Neural cell (in vitro differentiated cells): ENCODE results near the gene GDPD4. TPM values are rescaled to one million over a fixed set of nuclear protein-coding genes. Genes with fewer than 3 reads are reported as not detected.

Source experiments
- H2AFZ ChIP-seq: fragments of 200-600, 300-800 bp; sonication (generic), shearing (Covaris generic); 2 replicates; pipeline ENCODE4 v1.6.0; 2014; ENCODE audit warnings: low read depth, mild to moderate bottlenecking, antibody characterized with exemption, low read length, moderate library complexity
- H3F3A ChIP-seq: fragments of 200-600 bp; shearing (Covaris generic); 2 replicates; pipeline ENCODE4 v1.6.1; 2016; ENCODE audit warnings: mild to moderate bottlenecking, moderate library complexity, mixed read lengths, antibody characterized with exemption, low read length; ENCODE audit not compliant: insufficient read depth, poor library complexity, severe bottlenecking
- H3K27ac ChIP-seq: fragments of 200-600, 300-800 bp; sonication (generic), shearing (Covaris generic); 2 replicates; pipeline ENCODE4 v1.5.1; 2014; ENCODE audit warnings: mild to moderate bottlenecking, low read length, moderate library complexity
- H3K27me3 ChIP-seq: fragments of 300-800, 200-600 bp; sonication (generic), shearing (Covaris generic); 2 replicates; pipeline ENCODE4 v1.6.0; 2014; ENCODE audit warnings: mild to moderate bottlenecking, low read depth, low read length, moderate library complexity; ENCODE audit not compliant: insufficient read depth
- H3K36me3 ChIP-seq: fragments of 300-800, 200-600 bp; sonication (generic), shearing (Covaris generic); 2 replicates; pipeline ENCODE4 v1.5.1; 2014; ENCODE audit warnings: mild to moderate bottlenecking, antibody characterized with exemption, low read length, moderate library complexity; ENCODE audit not compliant: insufficient read depth
- H3K4me2 ChIP-seq: fragments of 300-800, 200-600 bp; sonication (generic), shearing (Covaris generic); 2 replicates; pipeline ENCODE4 v1.6.0; 2014; ENCODE audit warnings: mild to moderate bottlenecking, low read length
- H3K4me3 ChIP-seq: fragments of 300-800, 200-600 bp; sonication (generic), shearing (Covaris generic); 2 replicates; pipeline ENCODE4 v1.5.1; 2014; ENCODE audit warnings: mild to moderate bottlenecking, low read length, moderate library complexity
- H3K79me2 ChIP-seq: fragments of 200-600 bp; shearing (Covaris generic); replicated peaks from 2 replicates; pipeline ENCODE4 v1.6.0; 2014; ENCODE audit warnings: mild to moderate bottlenecking, low read length, moderate library complexity; ENCODE audit not compliant: insufficient read depth
- H3K9ac ChIP-seq: fragments of 300-800, 200-600 bp; sonication (generic), shearing (Covaris generic); 2 replicates; pipeline ENCODE4 v1.6.1; 2016; ENCODE audit warnings: mild to moderate bottlenecking, low read length, mixed read lengths
- H3K9me2 ChIP-seq: fragments of 200-600 bp; shearing (Covaris generic); 2 replicates; pipeline ENCODE4 v1.6.1; 2016; ENCODE audit warnings: mild to moderate bottlenecking, low read length, mixed read lengths; ENCODE audit not compliant: insufficient read depth
- H3K9me3 ChIP-seq: fragments of 200-600, 300-800 bp; sonication (generic), shearing (Covaris generic); 2 replicates; pipeline ENCODE4 v1.6.1; 2016; ENCODE audit warnings: mild to moderate bottlenecking, mixed run types, low read length, moderate library complexity, mixed read lengths
- H4K20me1 ChIP-seq: fragments of 200-600 bp; shearing (Covaris generic); 2 replicates; pipeline ENCODE4 v1.6.1; 2016; ENCODE audit warnings: mild to moderate bottlenecking, mixed run types; ENCODE audit not compliant: insufficient read depth
- CTCF ChIP-seq: fragments of 450-650 bp; IDR thresholded peaks from 2 replicates; pipeline ENCODE4 v1.5.1; 2014; ENCODE audit warnings: antibody characterized with exemption, mild to moderate bottlenecking, moderate library complexity; ENCODE audit not compliant: poor library complexity, severe bottlenecking
- EP300 ChIP-seq: fragments of 450-650 bp; conservative IDR thresholded peaks from 2 replicates; pipeline ENCODE4 v1.6.1; 2014; ENCODE audit warnings: antibody characterized with exemption, mild to moderate bottlenecking, moderate library complexity; ENCODE audit not compliant: poor library complexity, severe bottlenecking
- EZH2 ChIP-seq: fragments of 200-600, 300-800 bp; shearing (Covaris generic), sonication (generic); IDR thresholded peaks from 2 replicates; pipeline ENCODE4 v1.6.1; 2014; ENCODE audit warnings: antibody characterized with exemption, low read length, borderline replicate concordance, mild to moderate bottlenecking; ENCODE audit not compliant: insufficient read depth, poor library complexity, severe bottlenecking
- MXI1 ChIP-seq: fragments of 450-650 bp; conservative IDR thresholded peaks from 2 replicates; pipeline ENCODE4 v1.6.1; 2014; ENCODE audit warnings: antibody characterized with exemption, mild to moderate bottlenecking; ENCODE audit not compliant: poor library complexity, severe bottlenecking
- POLR2AphosphoS5 ChIP-seq: IDR thresholded peaks from 2 replicates; pipeline ENCODE4 v1.6.1; 2012
- RAD21 ChIP-seq: fragments of 450-650 bp; conservative IDR thresholded peaks from 2 replicates; pipeline ENCODE4 v1.6.1; 2014; ENCODE audit warnings: antibody characterized with exemption, mild to moderate bottlenecking, moderate library complexity
- REST ChIP-seq: IDR thresholded peaks from 2 replicates; pipeline ENCODE4 v1.6.1; 2012; ENCODE audit warnings: borderline replicate concordance
- SMC3 ChIP-seq: fragments of 450-650 bp; conservative IDR thresholded peaks from 2 replicates; pipeline ENCODE4 v1.6.1; 2014; ENCODE audit warnings: antibody characterized with exemption, mild to moderate bottlenecking, moderate library complexity; ENCODE audit not compliant: poor library complexity
- TAF1 ChIP-seq: IDR thresholded peaks from 2 replicates; pipeline ENCODE4 v1.6.1; 2012; ENCODE audit warnings: low read depth
- polyA plus RNA-seq: library from polyadenylated mRNA; depleted of rRNA; stranded (reverse); fragments of >200 nt; gene quantifications from 2 replicates; pipeline ENCODE4 v1.2.3, GENCODE V29; 2014

Gene GDPD4
- polyA plus RNA-seq, 1 donor from 2014 or later = not detected

GRCh38 chr11:77309401-77310085 lies 8.1 kb upstream of the GDPD4 start:
- Histone ChIP-seq H3K27me3 (no peaks in the 10 kb centered on the region), H3K79me2 (no peaks in the 10 kb centered on the region), H3F3A (no peaks in the 10 kb centered on the region), H3K27ac (no peak overlapping the region), H3K4me3 (no peak overlapping the region), H3K4me2 (no peak overlapping the region), H4K20me1 (no peaks in the 10 kb centered on the region), H3K9me2 (no peaks in the 10 kb centered on the region), H3K9ac (no peak overlapping the region), H3K9me3 (no peaks in the 10 kb centered on the region), H3K36me3 (no peaks in the 10 kb centered on the region), H2AFZ (no peak overlapping the region)
- TF ChIP-seq EP300 (no peak), POLR2AphosphoS5 (no peak), SMC3 (no peak), EZH2 (no peak), MXI1 (no peak), REST (no peak), RAD21 (no peak), TAF1 (no peak), CTCF (no peak)

- H3K4me3 ChIP-seq = no peak overlapping the region
- H3K9me2 ChIP-seq = no peaks in the 10 kb centered on the region
- no peaks in the 10 kb centered on the region for H3K36me3 ChIP-seq
- H3K79me2 ChIP-seq = no peaks in the 10 kb centered on the region
- no peak overlapping the region for H3K27ac ChIP-seq
- H2AFZ ChIP-seq = no peak overlapping the region
- no peak overlapping the region for H3K4me2 ChIP-seq
- H3K9ac ChIP-seq = no peak overlapping the region
- H3F3A ChIP-seq = no peaks in the 10 kb centered on the region
- TF ChIP-seq POLR2AphosphoS5 (no peak), EP300 (no peak), SMC3 (no peak), MXI1 (no peak), CTCF (no peak), REST (no peak), EZH2 (no peak), RAD21 (no peak), TAF1 (no peak)
- no peaks in the 10 kb centered on the region for H4K20me1 ChIP-seq
- H3K9me3 ChIP-seq = no peaks in the 10 kb centered on the region
- no peaks in the 10 kb centered on the region for H3K27me3 ChIP-seq
Measured at GRCh38 chr11:77308838-77309237, 7.4 kb upstream of the GDPD4 start.
